ENCODE data around the gene ATP8A2. TPM values are rescaled to one million over a fixed set of nuclear protein-coding genes. Genes with fewer than 3 reads are reported as not detected.
"Not testable (repeated sequence)": the region's sequence is repeated elsewhere in the genome, so short reads cannot be mapped to it uniquely, and the experiment has no call there.

The ATP8A2 gene
- total RNA-seq, 1 donor from 2014 or later, result 0.27 TPM

DNA sequence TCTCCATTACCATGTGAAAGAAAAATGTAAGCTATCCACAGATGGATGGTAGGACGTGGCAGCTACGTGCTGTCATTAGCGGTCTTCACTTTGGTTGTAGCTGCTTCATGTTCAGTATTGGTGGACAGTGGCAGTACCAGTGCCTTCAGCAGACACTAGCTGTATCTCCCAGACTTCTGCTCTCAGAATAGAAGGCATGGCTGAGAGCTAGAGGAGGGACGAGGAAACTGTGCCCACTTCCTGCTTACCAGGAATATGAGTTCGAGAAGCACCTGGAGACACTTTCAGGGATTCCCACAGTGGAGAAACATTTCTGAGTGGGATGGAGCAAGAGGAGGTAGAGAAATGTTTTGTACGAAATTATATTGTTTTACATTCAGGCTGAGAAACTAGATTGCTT, 686.9 kb downstream of the ATP8A2 start:
- no peak for TF ChIP-seq CTCF (IDR thresholded peaks at IDR 0.05; ENCODE audit: borderline replicate concordance)
- intact Hi-C loops (cut with micrococcal nuclease), result no loop called here
- Histone ChIP-seq H3K36me3 (no peaks in the 10 kb centered on the region), H3K27me3 (ENCODE audit: low read depth) (peaks cover 61% of the 10 kb centered on the region), H3K27ac (replicated peaks) (no peak overlapping the region), H3K4me1 (no peaks in the 10 kb centered on the region), H3K9me3 (replicated peaks) (no peaks in the 10 kb centered on the region), H3K4me3 (no peak overlapping the region)
- no peak for DNase-seq

DNA sequence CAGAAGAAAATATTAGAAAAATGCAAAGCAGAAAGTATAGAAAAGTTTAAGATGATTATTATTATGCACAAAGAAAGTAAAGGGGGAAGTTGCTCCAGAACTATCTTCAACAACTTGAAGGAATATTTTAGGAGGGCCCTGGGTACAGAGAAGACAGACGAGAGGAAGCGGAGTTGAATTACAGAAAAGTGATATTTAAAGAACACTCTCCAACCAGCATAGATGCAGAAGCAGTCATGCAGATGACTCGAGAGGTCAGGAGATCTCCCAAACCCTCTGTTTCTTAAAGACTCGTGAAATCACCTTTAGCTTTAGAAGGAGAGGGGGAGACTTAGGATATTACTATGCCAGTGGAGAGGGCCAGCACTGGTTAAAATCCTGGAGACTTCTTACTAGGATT, 688.6 kb downstream of the ATP8A2 start:
- Histone ChIP-seq H3K4me3 (no peak overlapping the region), H3K36me3 (no peaks in the 10 kb centered on the region), H3K27ac (replicated peaks) (no peak overlapping the region), H3K27me3 (ENCODE audit: low read depth) (peaks cover 50% of the 10 kb centered on the region), H3K4me1 (no peaks in the 10 kb centered on the region), H3K9me3 (replicated peaks) (no peaks in the 10 kb centered on the region)
- intact Hi-C loops (cut with micrococcal nuclease), result loop anchor here (5.0 kb wide), 1 partner anchor 478 kb away; no protein-coding TSS in a partner anchor
- no peak for DNase-seq
- TF ChIP-seq CTCF (IDR thresholded peaks at IDR 0.05; ENCODE audit: borderline replicate concordance), result no peak

- H3K9me3 ChIP-seq (replicated peaks), result no peaks in the 10 kb centered on the region
- H3K4me3 ChIP-seq, result no peak overlapping the region
- intact Hi-C loops (cut with micrococcal nuclease), result loop anchor here (5.0 kb wide), 1 partner anchor 479 kb away; no protein-coding TSS in a partner anchor
- H3K4me1 ChIP-seq, result no peaks in the 10 kb centered on the region
- peaks cover 43% of the 10 kb centered on the region for H3K27me3 ChIP-seq (ENCODE audit: low read depth)
- H3K36me3 ChIP-seq, result no peaks in the 10 kb centered on the region
- H3K27ac ChIP-seq (replicated peaks), result no peak overlapping the region
- TF ChIP-seq CTCF (IDR thresholded peaks at IDR 0.05; ENCODE audit: borderline replicate concordance), result no peak
- no peak for DNase-seq
Observed at GRCh38 chr13:26061256-26061655, 689.5 kb downstream of the ATP8A2 start.

DNA sequence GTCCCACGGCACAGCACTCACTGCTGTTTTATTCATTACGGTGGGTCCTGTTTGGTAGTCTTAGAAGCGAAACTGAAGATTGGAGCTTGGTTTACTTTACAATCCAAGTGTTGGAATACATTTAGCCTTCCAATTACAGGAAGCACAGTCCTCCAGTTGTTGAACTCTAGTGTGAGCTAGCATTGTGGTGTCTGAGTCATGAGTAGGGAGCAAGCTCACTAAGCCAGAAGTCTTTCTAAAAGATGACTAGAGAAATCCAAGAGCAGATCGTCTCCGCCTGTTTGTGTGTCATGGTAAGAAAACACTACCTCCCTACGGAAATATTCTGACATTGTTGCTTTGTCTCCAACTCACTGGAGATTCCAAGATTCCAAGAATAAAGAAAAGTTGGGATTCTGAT, 690.2 kb downstream of the ATP8A2 start:
- H3K36me3 ChIP-seq, result no peaks in the 10 kb centered on the region
- peaks cover 39% of the 10 kb centered on the region for H3K27me3 ChIP-seq (ENCODE audit: low read depth)
- no peak for TF ChIP-seq CTCF (IDR thresholded peaks at IDR 0.05; ENCODE audit: borderline replicate concordance)
- H3K4me3 ChIP-seq, result no peak overlapping the region
- DNase-seq, result no peak
- no peaks in the 10 kb centered on the region for H3K4me1 ChIP-seq
- H3K9me3 ChIP-seq (replicated peaks), result no peaks in the 10 kb centered on the region
- H3K27ac ChIP-seq (replicated peaks), result no peak overlapping the region
- intact Hi-C loops (cut with micrococcal nuclease), result loop anchor here (5.0 kb wide), 1 partner anchor 480 kb away; no protein-coding TSS in a partner anchor

- Histone ChIP-seq H3K27me3 (ENCODE audit: low read depth) (peaks cover 34% of the 10 kb centered on the region), H3K36me3 (no peaks in the 10 kb centered on the region), H3K4me3 (no peak overlapping the region), H3K4me1 (no peaks in the 10 kb centered on the region), H3K27ac (replicated peaks) (no peak overlapping the region), H3K9me3 (replicated peaks) (no peaks in the 10 kb centered on the region)
- no peak for DNase-seq
- intact Hi-C loops (cut with micrococcal nuclease), result loop anchor here (5.0 kb wide), 1 partner anchor 481 kb away; no protein-coding TSS in a partner anchor
- peak; percentile 79 for TF ChIP-seq CTCF (IDR thresholded peaks at IDR 0.05; ENCODE audit: borderline replicate concordance)
Observed at GRCh38 chr13:26062853-26063444, 691.2 kb downstream of the ATP8A2 start.

- H3K9me3 ChIP-seq (replicated peaks); H3K4me3 ChIP-seq; intact Hi-C loops (cut with micrococcal nuclease); DNase-seq; H3K36me3 ChIP-seq; H3K4me1 ChIP-seq; H3K27ac ChIP-seq (replicated peaks): not testable (repeated sequence)
- H3K27me3 ChIP-seq (ENCODE audit: low read depth), result peaks cover 47% of the 10 kb centered on the region
Observed at GRCh38 chr13:26066492-26066891, 694.7 kb downstream of the ATP8A2 start.

All from left ventricle myocardium inferior (tissue), 1 donor.